Activated CD8-positive, alpha-beta T cell treated with anti-CD3 and anti-CD28 coated beads for 36 hours (primary cell): ENCODE data around the gene DPM2. TPM values are rescaled to one million over a fixed set of nuclear protein-coding genes. Genes with fewer than 3 reads are reported as not detected.

Source experiments
- ATAC-seq: fragments of 200-7000 bp; cut with Tn5 transposase; one replicate; pipeline ENCODE4 v1.10.0; 2021; ENCODE audit warnings: mild to moderate bottlenecking, moderate library complexity
- CTCF ChIA-PET: fragments of 350-600 bp; sonication (Branson Sonifier 250); formaldehyde crosslinking; loops from one replicate; lab custom pipeline; 2021; ENCODE audit warnings: antibody characterized with exemption; lab: Charles Lee
- POLR2A ChIA-PET: fragments of 350-600 bp; sonication (Branson Sonifier 250); formaldehyde crosslinking; loops from one replicate; lab custom pipeline; 2021; ENCODE audit warnings: antibody characterized with exemption; lab: Charles Lee
- DNase-seq: peaks from one replicate; pipeline ENCODE4 v3.0.0-alpha.2; 2020
- H3K27ac Mint-ChIP-seq: one replicate; pipeline ENCODE4 v1.8.0; 2021; ENCODE audit warnings: mild to moderate bottlenecking, mixed read lengths
- H3K27me3 Mint-ChIP-seq: one replicate; pipeline ENCODE4 v1.8.0; 2021; ENCODE audit warnings: mixed read lengths
- H3K36me3 Mint-ChIP-seq: one replicate; pipeline ENCODE4 v1.8.0; 2021; ENCODE audit warnings: low read depth, mixed read lengths
- H3K4me1 Mint-ChIP-seq: one replicate; pipeline ENCODE4 v1.8.0; 2021; ENCODE audit warnings: low read depth, mixed read lengths
- H3K4me3 Mint-ChIP-seq: one replicate; pipeline ENCODE4 v1.8.0; 2021; ENCODE audit warnings: mild to moderate bottlenecking, moderate library complexity, mixed read lengths
- H3K9me3 Mint-ChIP-seq: one replicate; pipeline ENCODE4 v1.8.0; 2021; ENCODE audit warnings: mixed read lengths
- intact Hi-C: fragments of 100-400 bp; cut with micrococcal nuclease; formaldehyde crosslinking; loops from one replicate; pipeline ENCODE4 v1.10.0; 2022
- total RNA-seq, 2 experiments: library from RNA; stranded (reverse); gene quantifications; one replicate each; pipeline ENCODE4 v1.2.3, GENCODE V29; 2021
- TF ChIP-seq, protein P1 (sequence below): fragments of 200-600 bp; IDR thresholded peaks from one replicate; pipeline ENCODE4 v1.8.0; 2022; ENCODE audit warnings: antibody characterized with exemption, mild to moderate bottlenecking

The DPM2 gene
- total RNA-seq = 10 to 100 TPM; 41.3 to 43.9 TPM

- intact Hi-C loops = loop anchor here (5.0 kb wide), 1 partner anchor 40 kb away; no protein-coding TSS in a partner anchor
Measured at GRCh38 chr9:127937388-127938297, at the start of gene DPM2. DPM2 (minus strand) TSS chr9:127937854; CDS start chr9:127937820, 34 bp downstream.

DNA sequence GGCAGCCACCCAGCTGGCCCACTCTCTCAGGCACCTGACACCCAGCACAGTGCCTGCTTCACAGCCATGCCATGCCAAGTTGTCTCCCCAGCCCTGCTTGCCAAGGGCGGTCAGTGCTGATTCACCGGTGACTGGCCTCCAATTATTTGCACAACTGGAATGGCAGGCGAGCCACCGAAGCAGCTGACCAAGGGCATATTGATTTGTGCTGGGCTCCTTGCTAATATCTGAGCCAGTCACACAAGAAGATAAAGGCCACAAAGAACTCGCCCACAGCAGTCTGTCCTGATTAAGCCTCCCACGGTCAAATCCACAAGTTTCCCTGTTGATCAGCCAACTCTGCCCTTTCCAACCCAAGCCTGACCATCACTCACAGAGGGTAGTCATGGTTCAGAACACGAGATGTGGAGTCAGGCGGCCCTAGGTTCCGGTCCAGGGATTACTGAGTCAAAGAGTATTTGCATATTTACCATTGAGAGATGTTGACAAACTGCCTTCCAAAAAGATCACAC is 49.5 kb upstream of the DPM2 start:
- no peak overlapping the region for H3K4me3 Mint-ChIP-seq
- H3K27ac Mint-ChIP-seq = no peak overlapping the region
- H3K36me3 Mint-ChIP-seq = no peaks in the 10 kb centered on the region
- POLR2A ChIA-PET = interaction anchor here (22.5 kb wide), 1 partner anchor 26 kb away, joined by 408 read pairs; no protein-coding TSS in a partner anchor
- H3K4me1 Mint-ChIP-seq = peaks cover 41% of the 10 kb centered on the region
- intact Hi-C loops = no loop called here
- TF ChIP-seq, protein P1, sequence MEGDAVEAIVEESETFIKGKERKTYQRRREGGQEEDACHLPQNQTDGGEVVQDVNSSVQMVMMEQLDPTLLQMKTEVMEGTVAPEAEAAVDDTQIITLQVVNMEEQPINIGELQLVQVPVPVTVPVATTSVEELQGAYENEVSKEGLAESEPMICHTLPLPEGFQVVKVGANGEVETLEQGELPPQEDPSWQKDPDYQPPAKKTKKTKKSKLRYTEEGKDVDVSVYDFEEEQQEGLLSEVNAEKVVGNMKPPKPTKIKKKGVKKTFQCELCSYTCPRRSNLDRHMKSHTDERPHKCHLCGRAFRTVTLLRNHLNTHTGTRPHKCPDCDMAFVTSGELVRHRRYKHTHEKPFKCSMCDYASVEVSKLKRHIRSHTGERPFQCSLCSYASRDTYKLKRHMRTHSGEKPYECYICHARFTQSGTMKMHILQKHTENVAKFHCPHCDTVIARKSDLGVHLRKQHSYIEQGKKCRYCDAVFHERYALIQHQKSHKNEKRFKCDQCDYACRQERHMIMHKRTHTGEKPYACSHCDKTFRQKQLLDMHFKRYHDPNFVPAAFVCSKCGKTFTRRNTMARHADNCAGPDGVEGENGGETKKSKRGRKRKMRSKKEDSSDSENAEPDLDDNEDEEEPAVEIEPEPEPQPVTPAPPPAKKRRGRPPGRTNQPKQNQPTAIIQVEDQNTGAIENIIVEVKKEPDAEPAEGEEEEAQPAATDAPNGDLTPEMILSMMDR = no peak
- no peaks in the 10 kb centered on the region for H3K27me3 Mint-ChIP-seq
- ATAC-seq (no peak), DNase-seq (no peak)
- CTCF ChIA-PET = interaction anchor here (1.4 kb wide), 1 partner anchor 47 kb away, joined by 3 read pairs; no protein-coding TSS in a partner anchor
- no peaks in the 10 kb centered on the region for H3K9me3 Mint-ChIP-seq

More at GRCh38 chr9:127937388-127938297, at the start of gene DPM2:
- CTCF ChIA-PET = interaction anchor here (1.0 to 30.0 kb wide), 4 partner anchors 16 to 98 kb away, joined by 3 to 631 read pairs (median 4); no protein-coding TSS in a partner anchor
- ATAC-seq (peak; percentile 93), DNase-seq (peak; percentile 91)
- peaks cover 40% of the 10 kb centered on the region for H3K36me3 Mint-ChIP-seq
- H3K27ac Mint-ChIP-seq = peak within 1 kb of the TSS; percentile 95
- H3K4me1 Mint-ChIP-seq = peaks cover 36% of the 10 kb centered on the region
- peak within 1 kb of the TSS; percentile 93 for H3K4me3 Mint-ChIP-seq
- H3K9me3 Mint-ChIP-seq = no peaks in the 10 kb centered on the region
- POLR2A ChIA-PET = interaction anchor here (0.9 to 1.8 kb wide), 15 partner anchors 9 to 160 kb away, joined by 3 to 13 read pairs (median 4); partner anchors contain the start of gene SH2D3C
- H3K27me3 Mint-ChIP-seq = no peaks in the 10 kb centered on the region
- TF ChIP-seq, protein P1 = no peak

DNA sequence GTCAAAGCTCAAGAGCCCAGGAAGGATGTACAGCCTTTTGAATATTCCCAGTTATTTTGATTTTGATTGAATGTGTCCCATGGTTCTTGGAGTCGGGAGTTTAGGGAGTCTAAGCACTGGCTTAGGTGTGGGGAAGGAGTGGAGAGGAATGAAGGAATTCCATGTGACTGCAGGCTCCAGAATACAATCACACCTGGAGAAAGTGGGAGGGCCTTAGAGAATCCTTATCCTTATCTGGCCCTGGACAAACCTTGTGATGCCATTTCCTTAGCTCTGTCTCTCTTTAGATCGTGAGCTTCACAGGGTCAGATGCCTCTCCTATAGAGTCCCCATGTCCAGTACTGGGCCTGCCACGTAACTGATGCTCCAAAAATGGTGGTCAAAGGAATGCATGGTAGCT is 47.4 kb upstream of the DPM2 start:
- DNase-seq = no peak
- Mint-ChIP-seq H3K36me3 (peaks cover 3% of the 10 kb centered on the region), H3K4me3 (no peak overlapping the region), H3K9me3 (no peaks in the 10 kb centered on the region), H3K4me1 (peaks cover 32% of the 10 kb centered on the region), H3K27me3 (no peaks in the 10 kb centered on the region), H3K27ac (peak overlapping the region; percentile 35)
- TF ChIP-seq, protein P1 = no peak
- intact Hi-C loops = no loop called here
- ATAC-seq = no peak
- CTCF ChIA-PET = interaction anchor here (1.3 to 1.9 kb wide), 3 partner anchors 21 to 50 kb away, joined by 4 to 9 read pairs (median 4); no protein-coding TSS in a partner anchor
- POLR2A ChIA-PET = interaction anchor here (0.8 to 22.5 kb wide), 5 partner anchors 8 to 46 kb away, joined by 3 to 408 read pairs (median 4); no protein-coding TSS in a partner anchor

DNA sequence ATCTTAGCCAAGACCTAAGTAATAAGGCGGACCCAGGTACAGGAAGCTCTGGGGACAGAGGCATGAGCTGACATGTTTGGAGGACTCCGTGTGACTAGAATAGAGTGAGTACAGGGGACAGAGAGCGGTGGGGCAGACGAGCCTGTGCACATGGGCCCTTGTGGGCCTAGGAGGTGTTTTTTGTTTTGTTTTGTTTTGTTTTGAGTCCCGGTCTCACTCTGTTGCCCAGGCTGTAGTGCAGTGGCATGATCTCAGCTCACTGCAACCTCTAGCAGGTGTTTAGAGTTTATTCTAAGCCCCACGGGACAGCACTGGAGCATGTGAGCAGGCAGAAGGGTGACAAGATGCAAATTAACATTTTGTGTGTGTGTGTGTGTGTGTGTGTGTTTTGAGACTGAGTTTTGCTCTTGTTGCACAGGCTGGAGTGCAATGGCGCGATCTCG is 46.2 kb upstream of the DPM2 start:
- H3K9me3 Mint-ChIP-seq = no peaks in the 10 kb centered on the region
- ATAC-seq = no peak
- DNase-seq = peak; percentile 40
- CTCF ChIA-PET = interaction anchor here (0.6 to 15.3 kb wide), 7 partner anchors 10 to 51 kb away, joined by 3 to 163 read pairs (median 4); no protein-coding TSS in a partner anchor
- H3K4me3 Mint-ChIP-seq = peak overlapping the region; percentile 97
- H3K27me3 Mint-ChIP-seq = no peaks in the 10 kb centered on the region
- TF ChIP-seq, protein P1 = no peak
- intact Hi-C loops = no loop called here
- peaks cover 32% of the 10 kb centered on the region for H3K4me1 Mint-ChIP-seq
- H3K27ac Mint-ChIP-seq = peak overlapping the region; percentile 82
- peaks cover 13% of the 10 kb centered on the region for H3K36me3 Mint-ChIP-seq
- POLR2A ChIA-PET = interaction anchor here (0.7 to 22.5 kb wide), 9 partner anchors 8 to 76 kb away, joined by 3 to 408 read pairs (median 3); no protein-coding TSS in a partner anchor
